HepG2 (cell line): ENCODE data around the gene FCHO1. TPM values are rescaled to one million over a fixed set of nuclear protein-coding genes. Genes with fewer than 3 reads are reported as not detected.

Source experiments
- ATAC-seq: fragments of 200-7000 bp; cut with Tn5 transposase; 3 replicates; pipeline ENCODE4 v1.9.1; 2020; ENCODE audit warnings: mild to moderate bottlenecking, moderate library complexity
- BruUV-seq: library from RNA; stranded (reverse); fragments of 400-500 nt; replicated peaks from 2 replicates; lab custom pipeline; 2021; lab: Mats Ljungman, UMichigan
- CTCF ChIA-PET: fragments of 300-600 bp; formaldehyde crosslinking; extraction: SDS; loops from one replicate; lab custom pipeline; 2021; ENCODE audit warnings: low total read pairs, inconsistent platforms, low intra/inter-chr PET ratio; lab: Yijun Ruan, JAX
- POLR2A ChIA-PET: fragments of 350-600 bp; sonication (Branson Sonifier 250); formaldehyde crosslinking; loops from one replicate; lab custom pipeline; 2020; ENCODE audit warnings: antibody characterized with exemption, inconsistent platforms; lab: Yijun Ruan, JAX
- DNase-seq: peaks from one replicate; pipeline ENCODE4 v3.0.0-alpha.2; 2015; ENCODE audit warnings: low spot score
- FAIRE-seq: peaks from 3 replicates; lab custom pipeline; 2011; peaks lifted over from hg19 to GRCh38; lab: Jason Lieb, UNC
- H2AFZ ChIP-seq: one replicate; pipeline ENCODE4 v1.6.1; 2011; ENCODE audit warnings: low read length, inconsistent platforms
- H3K27ac ChIP-seq: fragments of 300-600 bp; 3 replicates; pipeline ENCODE4 v1.8.0; 2011; ENCODE audit warnings: mixed run types, mild to moderate bottlenecking, mixed read lengths, low read length, inconsistent platforms; ENCODE audit not compliant: insufficient read depth; ENCODE audit errors: extremely low read length
- H3K27me3 ChIP-seq, 2 experiments: fragments of 200-600 bp in 1 of 2; 2 replicates in 1 of 2; 3 replicates in 1 of 2; pipeline versions ENCODE4 v1.6.0 to v1.8.0; 2011; ENCODE audit warnings: low read length in 2 of 2, mild to moderate bottlenecking in 2 of 2, moderate library complexity in 2 of 2, inconsistent platforms in 1 of 2; ENCODE audit not compliant: insufficient read depth in 2 of 2, control insufficient read depth in 1 of 2
- H3K36me3 ChIP-seq, 2 experiments: fragments of 200-600 bp in 1 of 2; replicated peaks in 1 of 2; 2 replicates in 1 of 2; 3 replicates in 1 of 2; pipeline versions ENCODE4 v1.5.1 to v1.8.0; 2011; ENCODE audit warnings: low read length in 2 of 2, inconsistent platforms in 1 of 2; ENCODE audit not compliant: insufficient read depth in 2 of 2, control insufficient read depth in 1 of 2
- H3K4me1 ChIP-seq: 2 replicates; pipeline ENCODE4 v1.5.1; 2012; ENCODE audit warnings: low read length, inconsistent platforms; ENCODE audit not compliant: insufficient read depth
- H3K4me2 ChIP-seq: 2 replicates; pipeline ENCODE4 v1.6.0; 2011; ENCODE audit warnings: low read depth, low read length, inconsistent platforms
- H3K4me3 ChIP-seq, 3 experiments: fragments of 200-600 bp in 1 of 3; sonication (generic), shearing (Covaris generic) in 1 of 3; replicated peaks in 1 of 3; 2 replicates each; pipeline ENCODE4 v1.5.1; 2011 to 2016; ENCODE audit warnings: low read length in 3 of 3, inconsistent platforms in 2 of 3, low read depth in 2 of 3, mild to moderate bottlenecking in 2 of 3, control low read depth in 1 of 3, mixed read lengths in 1 of 3; ENCODE audit not compliant: insufficient read depth in 1 of 3
- H3K79me2 ChIP-seq: one replicate; pipeline ENCODE4 v1.6.1; 2011; ENCODE audit warnings: low read length, inconsistent platforms; ENCODE audit not compliant: insufficient read depth
- H3K9ac ChIP-seq: 2 replicates; pipeline ENCODE4 v1.6.0; 2011; ENCODE audit warnings: mild to moderate bottlenecking, low read depth, low read length, inconsistent platforms; ENCODE audit not compliant: insufficient read depth
- H3K9me3 ChIP-seq: 2 replicates; pipeline ENCODE4 v1.5.1; 2012; ENCODE audit warnings: mild to moderate bottlenecking, low read length
- H4K20me1 ChIP-seq: 2 replicates; pipeline ENCODE4 v1.6.0; 2011; ENCODE audit warnings: inconsistent platforms, mild to moderate bottlenecking, low read length, moderate library complexity; ENCODE audit not compliant: insufficient read depth
- BCL6 ChIP-seq: IDR thresholded peaks from 2 replicates; pipeline ENCODE4 v1.6.1; 2016; ENCODE audit warnings: missing genetic modification reagents, missing compliant biosample characterization
- BHLHE40 ChIP-seq: IDR thresholded peaks from 2 replicates; pipeline ENCODE4 v1.6.1; 2011; ENCODE audit warnings: low read length, improper control_type of control experiment
- BRCA1 ChIP-seq: sonication (generic); formaldehyde crosslinking; IDR thresholded peaks from 2 replicates; pipeline ENCODE4 v1.4.0; 2020; ENCODE audit warnings: missing genetic modification reagents
- FOSL2 ChIP-seq: sonication (generic); formaldehyde crosslinking; IDR thresholded peaks from 2 replicates; pipeline ENCODE4 v1.4.0; 2020; ENCODE audit warnings: missing genetic modification reagents
- GTF3A ChIP-seq: sonication (generic); formaldehyde crosslinking; conservative IDR thresholded peaks from 2 replicates; pipeline ENCODE4 v1.4.0; 2020; ENCODE audit warnings: mild to moderate bottlenecking, missing genetic modification reagents
- HMG20A ChIP-seq: IDR thresholded peaks from 2 replicates; pipeline ENCODE4 v1.6.1; 2016; ENCODE audit warnings: borderline replicate concordance
- IRF9 ChIP-seq: sonication (generic); formaldehyde crosslinking; IDR thresholded peaks from 2 replicates; pipeline ENCODE4 v1.8.0; 2022; ENCODE audit warnings: missing genetic modification reagents, mild to moderate bottlenecking, borderline replicate concordance
- JUNB ChIP-seq: sonication (generic); formaldehyde crosslinking; IDR thresholded peaks from 2 replicates; pipeline ENCODE4 v1.8.0; 2022; ENCODE audit warnings: missing genetic modification reagents, mild to moderate bottlenecking, borderline replicate concordance
- NCOR1 ChIP-seq: fragments of 200-600 bp; sonication (generic); IDR thresholded peaks from 2 replicates; pipeline ENCODE4 v1.7.0; 2017; ENCODE audit warnings: antibody characterized with exemption, low read length, borderline replicate concordance
- SRF ChIP-seq: IDR thresholded peaks from 2 replicates; pipeline ENCODE4 v1.6.1; 2011; ENCODE audit warnings: mild to moderate bottlenecking, low read depth, low read length, moderate library complexity
- SRSF9 ChIP-seq: fragments of 200-400 bp; formaldehyde crosslinking; IDR thresholded peaks from 2 replicates; pipeline ENCODE4 v1.6.1; 2018; ENCODE audit warnings: borderline replicate concordance, mild to moderate bottlenecking, low read depth, low read length; ENCODE audit not compliant: insufficient read depth, poor library complexity, severe bottlenecking
- TEAD3 ChIP-seq: optimal IDR thresholded peaks from 2 replicates; pipeline ENCODE3; 2016; ENCODE audit warnings: borderline replicate concordance
- ZNF207 ChIP-seq: fragments of 450-650 bp; IDR thresholded peaks from 2 replicates; pipeline ENCODE4 v1.6.1; 2016; ENCODE audit warnings: antibody characterized with exemption, borderline replicate concordance
- ZNF234 ChIP-seq: sonication (generic); formaldehyde crosslinking; conservative IDR thresholded peaks from 2 replicates; pipeline ENCODE4 v1.5.1; 2020; ENCODE audit warnings: mild to moderate bottlenecking, missing genetic modification reagents
- ZNF577 ChIP-seq: sonication (generic); formaldehyde crosslinking; IDR thresholded peaks from 2 replicates; pipeline ENCODE4 v1.4.0; 2020; ENCODE audit warnings: mild to moderate bottlenecking, low read depth, missing genetic modification reagents, borderline replicate concordance
- ZSCAN21 ChIP-seq: sonication (generic); formaldehyde crosslinking; IDR thresholded peaks from 2 replicates; pipeline ENCODE4 v1.8.0; 2022; ENCODE audit warnings: mild to moderate bottlenecking, missing genetic modification reagents, moderate library complexity, borderline replicate concordance
- WGBS: methylation state at CpG from one replicate; pipeline ENCODE4 v1.1.6; 2017; ENCODE audit warnings: low lambda C conversion rate; 5-methylcytosine and 5-hydroxymethylcytosine counted together
- in situ Hi-C: cut with HindIII; loops from 2 replicates; pipeline ENCODE4 v1.10.0; 2017; ENCODE audit warnings: low pct_unique_long_range_greater_than_20kb; ENCODE audit not compliant: extremely low pct_ligation_motif_present
- intact Hi-C: fragments of 100-400 bp; cut with micrococcal nuclease; formaldehyde crosslinking; loops from one replicate; pipeline ENCODE4 v1.10.0; 2022; ENCODE audit not compliant: unreplicated experiment
- polyA plus RNA-seq, 8 experiments: library from polyadenylated mRNA; depleted of rRNA in 3 of 8; stranded (reverse) in 7 of 8; unstranded in 1 of 8; fragments of >200 nt; fragmentation: Illumina TruSeq in 4 of 8; extraction: Trizol in 4 of 8; gene quantifications; 2 replicates each; pipeline versions ENCODE4 v1.2.1 to v1.2.3, GENCODE V29; 2011 to 2016; ENCODE audit warnings: low read depth in 4 of 8, missing spikeins in 1 of 8, mixed read lengths in 1 of 8; ENCODE audit not compliant: insufficient read depth in 1 of 8
- total RNA-seq, 5 experiments: library from RNA; depleted of rRNA; stranded (reverse); fragments of >200 nt; fragmentation: Illumina TruSeq; extraction: Trizol; gene quantifications; 2 replicates each; pipeline ENCODE4 v1.2.3, GENCODE V29; 2016; ENCODE audit warnings: low read depth in 1 of 5

Gene FCHO1
- total and polyA plus RNA-seq, 2 of the 13 experiments (the other 11 are each of a cell fraction or from before 2014, with no cell fraction given): 1.3 to 3.1 TPM

- peaks cover 37% of the 10 kb centered on the region for H3K4me1 ChIP-seq
- 94% methylated on average over 12 of the region's 12 CpGs for WGBS
- H4K20me1 ChIP-seq: peaks cover 11% of the 10 kb centered on the region; the same call in 1 of the 2 replicates
- H3K36me3 ChIP-seq: peaks cover 10 to 22% of the 10 kb centered on the region in 2 experiments; a peak in 4 of 5 replicates
- no peak overlapping the region for H3K27ac ChIP-seq
- TF ChIP-seq FOSL2 (CRISPR knock-in tag) (no peak), IRF9 (CRISPR knock-in tag) (no peak)
- no peaks in the 10 kb centered on the region for H3K9me3 ChIP-seq
- no peak for FAIRE-seq
- intact Hi-C loops (no loop called here), in situ Hi-C loops (no loop called here)
- DNase-seq: no peak
- no peak overlapping the region for H2AFZ ChIP-seq
- POLR2A ChIA-PET: no interaction called here
- CTCF ChIA-PET: no interaction called here
- H3K9ac ChIP-seq: peak overlapping the region; percentile 82; the same call in 1 of the 2 replicates
- peak overlapping the region; percentile 99; the same call in 1 of the 2 replicates for H3K4me2 ChIP-seq
- peaks cover 19% of the 10 kb centered on the region for H3K79me2 ChIP-seq
- BruUV-seq: no TSS peak
- H3K4me3 ChIP-seq: 0 out of 6 replicates have a peak overlapping the region, but pooled peaks of 1 of the 3 experiments have one; percentile 89
- no peak for ATAC-seq
- no peaks in the 10 kb centered on the region; a peak in 1 of 5 replicates for H3K27me3 ChIP-seq
These were observed 30.1 kb upstream of the FCHO1 start for GRCh38 chr19:17721111-17721628.

GRCh38 chr19:17721821-17722220, 29.5 kb upstream of the FCHO1 start:
- H3K79me2 ChIP-seq: peaks cover 19% of the 10 kb centered on the region
- BruUV-seq: no TSS peak
- DNase-seq (no peak), ATAC-seq (no peak), FAIRE-seq (no peak)
- no peak overlapping the region for H3K9ac ChIP-seq
- H3K27ac ChIP-seq: no peak overlapping the region
- ChIA-PET POLR2A (no interaction called here), CTCF (no interaction called here)
- peaks cover 10 to 24% of the 10 kb centered on the region in 2 experiments; a peak in 4 of 5 replicates for H3K36me3 ChIP-seq
- H3K4me1 ChIP-seq: peaks cover 31% of the 10 kb centered on the region
- H3K27me3 ChIP-seq: no peaks in the 10 kb centered on the region; a peak in 1 of 5 replicates
- H3K9me3 ChIP-seq: no peaks in the 10 kb centered on the region
- no peak overlapping the region for H3K4me3 ChIP-seq
- no peak overlapping the region for H3K4me2 ChIP-seq
- in situ Hi-C loops: no loop called here
- 81% methylated on average over 4 of the region's 8 CpGs for WGBS
- no peak for TF ChIP-seq TEAD3
- no peak for TF ChIP-seq BRCA1 (CRISPR knock-in tag)
- TF ChIP-seq ZNF234 (CRISPR knock-in tag): no peak
- no peak for TF ChIP-seq ZSCAN21 (CRISPR knock-in tag)
- TF ChIP-seq SRF: no peak
- no peak for TF ChIP-seq JUNB (CRISPR knock-in tag)
- no peak for TF ChIP-seq HMG20A
- TF ChIP-seq SRSF9: no peak
- TF ChIP-seq ZNF577 (CRISPR knock-in tag): no peak
- TF ChIP-seq GTF3A (CRISPR knock-in tag): no peak
- TF ChIP-seq BHLHE40: no peak
- TF ChIP-seq NCOR1: no peak
- no peak for TF ChIP-seq BCL6
- no peak for TF ChIP-seq ZNF207
- peaks cover 11% of the 10 kb centered on the region; the same call in 1 of the 2 replicates for H4K20me1 ChIP-seq
- intact Hi-C loops: no loop called here
- H2AFZ ChIP-seq: no peak overlapping the region
